Sigmoid colon (tissue), 7 donors: ENCODE results near the gene CEP120. TPM values are rescaled to one million over a fixed set of nuclear protein-coding genes. Genes with fewer than 3 reads are reported as not detected.
"Not testable (repeated sequence)": the region's sequence is repeated elsewhere in the genome, so short reads cannot be mapped to it uniquely, and the experiment has no call there.

Source experiments
- DNase-seq: peaks from one replicate; pipeline ENCODE4 v3.0.0-alpha.2; 2019
- H3K27ac ChIP-seq, 4 donors: fragments of 200-600 bp; sonication (generic); one replicate each; pipeline ENCODE4 v1.5.1; 2016 to 2019; ENCODE audit warnings: mild to moderate bottlenecking in 1 of 4
- H3K27me3 ChIP-seq, 3 donors: fragments of 200-600 bp; sonication (generic); one replicate each; pipeline ENCODE4 v1.5.1; 2019; ENCODE audit warnings: mild to moderate bottlenecking in 1 of 3
- H3K36me3 ChIP-seq, 4 donors: fragments of 200-600 bp; sonication (generic); one replicate each; pipeline ENCODE4 v1.5.1; 2016 to 2019
- H3K4me1 ChIP-seq, 4 donors: fragments of 200-600 bp; sonication (generic); one replicate each; pipeline ENCODE4 v1.5.1; 2017 to 2019
- H3K4me3 ChIP-seq, 4 donors: fragments of 200-600 bp; sonication (generic); one replicate each; pipeline ENCODE4 v1.5.1; 2017 to 2019; ENCODE audit warnings: mild to moderate bottlenecking in 2 of 4, moderate library complexity in 1 of 4
- H3K9me3 ChIP-seq, 4 donors: fragments of 200-600 bp in 3 of 4; sonication (generic) in 3 of 4; one replicate each; pipeline versions ENCODE4 v1.5.1 to v1.6.1; 2013 to 2019
- CTCF ChIP-seq, 4 experiments: fragments of 450-650 bp in 3 of 4; fragments of 200-600 bp in 1 of 4; IDR thresholded peaks; one replicate each; pipeline ENCODE4 v1.5.1; 2016 to 2019; ENCODE audit warnings: antibody characterized with exemption in 4 of 4, mild to moderate bottlenecking in 3 of 4, moderate library complexity in 2 of 4
- EP300 ChIP-seq, 4 donors: sonication (generic); formaldehyde crosslinking; IDR thresholded peaks; one replicate each; pipeline ENCODE4 v1.6.1; 2017; ENCODE audit warnings: antibody characterized with exemption in 4 of 4
- POLR2A ChIP-seq, 2 donors: fragments of 450-650 bp; IDR thresholded peaks; one replicate each; pipeline ENCODE4 v1.6.1; 2016; ENCODE audit warnings: antibody characterized with exemption in 2 of 2, mild to moderate bottlenecking in 2 of 2, moderate library complexity in 2 of 2
- POLR2AphosphoS5 ChIP-seq, 4 donors: sonication (generic); formaldehyde crosslinking; IDR thresholded peaks; one replicate each; pipeline ENCODE4 v1.6.1; 2017; ENCODE audit warnings: antibody characterized with exemption in 4 of 4
- WGBS, 2 donors: extraction: QIAGEN DNeasy Blood & Tissue Kit; methylation state at CpG; one replicate each; pipeline ENCODE4 v1.1.7; 2013; 5-methylcytosine and 5-hydroxymethylcytosine counted together
- intact Hi-C: fragments of 100-400 bp; cut with DNase I; formaldehyde crosslinking; loops from one replicate; pipeline ENCODE4 v1.15.1; 2023
- polyA plus RNA-seq, 3 donors: library from polyadenylated mRNA; stranded (reverse); fragments of 200-250 nt; gene quantifications; one replicate each; pipeline ENCODE4 v1.2.3, GENCODE V29; 2013
- total RNA-seq, 4 donors: library from RNA; depleted of rRNA; stranded (reverse); fragments of >200 nt; gene quantifications; one replicate each; pipeline ENCODE4 v1.1.0, GENCODE V29; 2016
- donor health status: healthy with polysubstance abuse.
- donor health status: Bipolar disorder and iron deficiency.
- donor health status: healthy.

The CEP120 gene
- total and polyA plus RNA-seq, 7 donors = 3.9 to 23.5 (median 18.6) TPM

DNA sequence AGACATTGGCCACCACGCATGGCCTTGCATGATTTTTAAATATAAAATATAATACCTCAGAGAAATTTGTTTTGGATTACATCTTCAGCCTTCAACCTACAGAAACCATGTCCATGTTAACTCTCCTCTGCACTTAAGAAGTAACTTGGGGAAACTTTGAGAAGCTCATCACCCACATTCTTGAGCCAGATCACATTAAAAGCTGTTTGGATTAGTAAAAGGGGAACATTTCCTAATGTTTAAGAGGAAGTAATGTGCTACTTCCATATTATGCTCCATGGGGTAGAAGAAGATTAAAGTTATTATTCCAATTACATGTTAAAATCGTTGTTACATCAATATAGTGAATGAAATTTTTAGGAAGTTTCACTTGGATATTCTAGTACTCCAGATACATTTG lies 10.4 kb upstream of the CEP120 start:
- Histone ChIP-seq H3K36me3 (no peaks in the 10 kb centered on the region), H3K4me1 (peaks cover 0 to 4% (median 0%) of the 10 kb centered on the region in 4 donors), H3K27ac (no peak overlapping the region), H3K9me3 (no peaks in the 10 kb centered on the region), H3K27me3 (no peaks in the 10 kb centered on the region), H3K4me3 (no peak overlapping the region)
- no peak for DNase-seq
- WGBS, 2 donors = 87 to 88% methylated on average over 2 of the region's 2 CpGs
- TF ChIP-seq CTCF (IDR thresholded peaks at IDR 0.05) = no peak
- TF ChIP-seq EP300 (IDR thresholded peaks at IDR 0.05) = no peak
- no peak for TF ChIP-seq POLR2AphosphoS5 (IDR thresholded peaks at IDR 0.05)
- TF ChIP-seq POLR2A (IDR thresholded peaks at IDR 0.05) = no peak
- intact Hi-C loops = no loop called here

- H3K27ac ChIP-seq = peak overlapping the region in 2 of 4 donors; percentile 19 to 58
- H3K36me3 ChIP-seq, H3K9me3 ChIP-seq, H3K4me1 ChIP-seq, DNase-seq, H3K4me3 ChIP-seq, H3K27me3 ChIP-seq, intact Hi-C loops: not testable (repeated sequence)
- 95 to 96% methylated on average over 32 of the region's 32 CpGs for WGBS, 2 donors
Observed at GRCh38 chr5:123430441-123430840, 7.2 kb upstream of the CEP120 start.

GRCh38 chr5:123429993-123430392 lies 6.8 kb upstream of the CEP120 start:
- Histone ChIP-seq H3K36me3 (no peaks in the 10 kb centered on the region), H3K27ac (peak overlapping the region in 2 of 4 donors; percentile 19 to 58), H3K9me3 (no peaks in the 10 kb centered on the region), H3K4me1 (peaks cover 0 to 4% (median 0%) of the 10 kb centered on the region in 4 donors), H3K27me3 (no peaks in the 10 kb centered on the region), H3K4me3 (no peak overlapping the region)
- TF ChIP-seq EP300 (IDR thresholded peaks at IDR 0.05) = no peak
- no peak for TF ChIP-seq POLR2AphosphoS5 (IDR thresholded peaks at IDR 0.05)
- no peak for TF ChIP-seq CTCF (IDR thresholded peaks at IDR 0.05)
- no peak for TF ChIP-seq POLR2A (IDR thresholded peaks at IDR 0.05)
- WGBS, 2 donors = 90% methylated on average over 2 of the region's 2 CpGs
- intact Hi-C loops = no loop called here
- DNase-seq = no peak

DNA sequence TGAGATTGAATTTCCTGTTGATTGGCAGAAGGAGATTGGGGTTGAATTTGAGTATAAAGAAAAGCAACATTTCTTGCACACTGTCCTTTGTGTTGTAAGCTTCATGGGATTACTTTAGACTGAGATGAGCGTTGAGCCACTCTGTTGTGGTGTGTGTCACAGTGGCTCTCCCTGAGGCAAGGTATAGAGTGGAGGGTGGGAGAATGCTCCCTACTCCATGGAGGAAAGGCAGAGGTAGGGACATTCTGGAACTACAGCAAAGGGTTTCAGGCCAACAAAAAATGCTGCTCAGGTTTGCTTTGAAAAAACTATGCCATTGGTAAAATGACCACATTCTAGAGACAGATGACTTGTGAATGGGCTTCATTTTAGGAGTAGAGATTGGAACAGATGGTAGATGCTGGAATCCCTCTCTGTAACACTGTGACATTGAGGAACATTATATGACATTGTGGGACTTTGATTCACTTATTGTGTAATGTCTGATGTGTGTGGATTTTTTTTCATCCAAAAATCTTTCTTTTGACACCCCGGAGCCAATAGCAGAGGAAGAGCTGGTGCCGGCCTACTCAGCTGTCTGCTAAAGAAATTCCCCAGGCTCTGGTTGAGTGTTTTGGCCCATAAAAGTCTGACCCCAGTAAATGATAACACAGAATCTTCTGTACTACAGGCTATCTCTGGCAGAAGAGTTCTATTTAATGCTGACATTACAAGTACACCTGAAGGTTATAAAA lies 6.2 kb upstream of the CEP120 start:
- H3K4me3 ChIP-seq = no peak overlapping the region
- intact Hi-C loops = no loop called here
- TF ChIP-seq EP300 (IDR thresholded peaks at IDR 0.05) = no peak
- no peak for TF ChIP-seq POLR2AphosphoS5 (IDR thresholded peaks at IDR 0.05)
- TF ChIP-seq CTCF (IDR thresholded peaks at IDR 0.05) = no peak
- no peak for TF ChIP-seq POLR2A (IDR thresholded peaks at IDR 0.05)
- peaks cover 0 to 4% (median 0%) of the 10 kb centered on the region in 4 donors for H3K4me1 ChIP-seq
- 85 to 94% methylated on average over 3 of the region's 3 CpGs for WGBS, 2 donors
- no peaks in the 10 kb centered on the region for H3K27me3 ChIP-seq
- peak overlapping the region in 2 of 4 donors; percentile 7 to 58 for H3K27ac ChIP-seq
- no peaks in the 10 kb centered on the region for H3K36me3 ChIP-seq
- no peak for DNase-seq
- H3K9me3 ChIP-seq = no peaks in the 10 kb centered on the region

- DNase-seq = no peak
- no peaks in the 10 kb centered on the region for H3K27me3 ChIP-seq
- WGBS, 2 donors = 77 to 93% methylated on average over 3 of the region's 3 CpGs
- H3K27ac ChIP-seq = no peak overlapping the region
- intact Hi-C loops = no loop called here
- peaks cover 0 to 4% (median 0%) of the 10 kb centered on the region in 4 donors for H3K4me1 ChIP-seq
- H3K4me3 ChIP-seq = no peak overlapping the region
- TF ChIP-seq CTCF (IDR thresholded peaks at IDR 0.05) = no peak
- TF ChIP-seq EP300 (IDR thresholded peaks at IDR 0.05) = no peak
- no peak for TF ChIP-seq POLR2A (IDR thresholded peaks at IDR 0.05)
- no peak for TF ChIP-seq POLR2AphosphoS5 (IDR thresholded peaks at IDR 0.05)
- no peaks in the 10 kb centered on the region for H3K36me3 ChIP-seq
- no peaks in the 10 kb centered on the region for H3K9me3 ChIP-seq
Observed at GRCh38 chr5:123428521-123429220, 5.5 kb upstream of the CEP120 start.
